Stimulated activated CD4-positive, alpha-beta T cell treated with anti-CD3 and anti-CD28 coated beads, Interleukin-4, amount 100 ng/mL, for 24 hours (primary cell): Measurements from ENCODE around the gene DHRS9.
"Not testable (repeated sequence)": the region's sequence is repeated elsewhere in the genome, so short reads cannot be mapped to it uniquely, and the experiment has no call there.

Experiments
- DNase-seq: peaks from one replicate; pipeline ENCODE4 v3.0.0-alpha.2; 2020

DHRS9 gene

GRCh38 chr2:169095621-169096105 lies 26.3 kb downstream of the DHRS9 start:
- DNase-seq = no peak

DNA sequence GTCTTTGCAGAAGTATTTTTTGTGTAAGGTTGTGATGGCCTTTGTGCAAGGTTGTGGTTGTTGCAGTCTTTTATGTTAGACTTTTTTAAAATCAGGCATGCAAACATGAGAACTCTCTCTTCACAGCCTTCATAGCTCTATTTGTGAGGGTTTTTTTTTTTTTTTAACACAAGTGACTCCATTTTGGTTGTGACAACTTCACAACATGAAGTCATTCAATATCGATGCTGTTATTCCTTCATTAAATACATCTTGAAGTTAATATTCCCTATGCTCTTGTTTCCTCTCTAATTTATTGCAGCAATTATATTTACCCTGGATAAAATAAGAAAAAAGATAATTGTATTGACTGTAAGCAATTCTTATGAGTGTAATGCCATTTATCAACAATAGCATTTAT lies 35.5 kb downstream of the DHRS9 start:
- DNase-seq = no peak

DNA sequence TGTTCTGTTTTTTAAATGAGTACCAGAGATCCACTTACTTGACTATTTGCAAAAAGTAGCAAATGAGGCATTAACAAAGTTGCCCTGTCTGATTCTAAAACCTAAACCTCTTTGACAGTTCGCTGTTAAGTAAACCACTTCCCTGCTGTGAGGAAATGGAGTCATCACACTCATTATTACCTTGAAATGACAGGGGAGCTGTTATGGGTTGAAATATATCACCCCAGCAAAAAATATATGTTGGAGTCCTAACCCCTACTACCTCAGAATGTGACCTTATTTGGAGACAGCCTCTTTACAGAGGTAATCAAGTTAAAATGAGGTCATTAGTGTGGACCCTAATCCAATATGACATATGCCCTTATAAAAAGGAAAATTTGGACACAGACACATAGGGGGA lies 36.1 kb downstream of the DHRS9 start:
- DNase-seq = no peak

- no peak for DNase-seq
These were observed 36.8 kb downstream of the DHRS9 start for GRCh38 chr2:169106134-169106533.

- no peak for DNase-seq
These were observed 37.5 kb downstream of the DHRS9 start for GRCh38 chr2:169106563-169107545.

- no peak for DNase-seq
These were observed 38.3 kb downstream of the DHRS9 start for GRCh38 chr2:169107645-169108044.

- DNase-seq = no peak
These were observed 38.9 kb downstream of the DHRS9 start for GRCh38 chr2:169108099-169108884.

DNA sequence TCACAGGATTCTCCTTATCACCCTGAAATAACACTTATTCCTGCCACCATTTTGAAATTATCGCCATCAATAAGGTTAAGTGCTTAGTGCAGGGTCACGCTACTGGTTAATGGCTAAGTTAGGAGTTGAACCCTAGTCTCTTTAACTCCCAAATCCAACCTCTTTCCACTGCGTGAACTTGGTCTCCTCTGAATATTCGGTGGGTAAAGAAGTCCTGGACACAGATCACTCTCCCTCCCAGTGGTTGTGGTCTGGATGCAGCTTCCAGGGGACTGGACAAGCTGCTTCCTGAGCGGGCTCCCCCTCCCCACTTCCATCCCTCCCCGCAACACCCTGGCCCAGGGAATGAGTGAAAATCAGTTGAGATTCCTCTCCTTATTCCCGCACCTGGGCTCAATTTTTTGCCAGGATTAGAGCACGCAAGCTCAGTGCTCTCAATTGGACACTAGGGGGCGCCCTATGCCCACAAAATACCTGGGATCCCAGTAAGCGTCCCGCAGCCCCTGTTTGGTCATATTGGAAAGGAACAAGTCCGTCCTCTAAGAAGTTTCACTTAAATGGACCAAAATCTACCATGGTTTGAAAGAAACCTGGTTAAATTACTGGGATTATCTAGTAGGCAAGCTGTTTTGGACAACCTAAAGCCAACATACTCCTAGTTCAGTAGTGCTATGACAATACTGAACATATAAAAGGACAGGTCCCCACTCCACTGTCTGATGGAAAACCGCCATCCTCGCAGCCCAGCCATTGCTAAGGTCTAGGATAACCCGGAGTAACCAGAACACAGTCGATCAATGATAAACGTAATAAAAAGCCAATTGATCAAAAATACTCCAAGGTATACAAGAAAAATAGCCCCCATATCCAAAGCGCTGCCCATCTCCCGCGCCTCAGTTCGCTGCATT lies 40.4 kb downstream of the DHRS9 start:
- peak; percentile 81 for DNase-seq

DNA sequence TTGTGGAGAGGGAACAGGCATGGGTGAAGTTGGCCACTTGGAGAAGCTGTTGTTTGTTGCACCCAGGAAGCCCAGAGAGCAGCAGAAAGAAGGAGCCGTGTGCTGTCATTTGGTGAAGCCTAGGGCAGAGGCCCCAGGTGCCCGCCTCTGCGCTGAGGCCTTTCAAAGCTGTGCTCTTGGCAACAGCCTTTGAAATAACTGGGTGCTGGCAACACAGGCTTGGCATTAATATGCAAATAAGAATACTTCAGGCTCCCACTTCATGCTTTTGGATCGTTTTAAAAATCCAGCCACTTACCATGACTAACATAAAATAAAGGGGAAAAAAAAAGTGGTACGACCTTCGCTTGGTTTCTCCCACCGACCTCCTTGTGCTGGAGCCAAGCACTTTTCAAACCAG lies 41.1 kb downstream of the DHRS9 start:
- no peak for DNase-seq

DNA sequence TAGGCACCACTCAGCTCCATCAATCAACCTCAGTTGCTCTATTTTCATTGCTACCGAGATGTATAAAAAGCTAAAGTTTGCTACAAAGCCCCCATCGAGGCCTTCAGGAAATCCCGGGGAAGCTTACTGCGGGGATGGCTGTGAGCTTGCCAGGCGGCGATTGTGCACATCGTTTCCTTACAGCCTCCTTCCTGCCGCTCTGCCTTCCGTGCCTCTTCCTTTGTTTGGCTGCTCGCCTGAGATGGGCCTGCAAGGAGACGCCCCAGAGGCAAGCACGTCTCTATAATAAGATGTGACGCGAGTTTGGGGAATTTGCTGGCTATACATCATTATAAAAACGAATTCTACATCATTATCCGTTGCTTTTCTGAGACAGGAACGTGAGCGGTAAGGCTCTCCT lies 41.6 kb downstream of the DHRS9 start:
- no peak for DNase-seq

- DNase-seq = no peak
These were observed 43.5 kb downstream of the DHRS9 start for GRCh38 chr2:169112841-169113240.

DNA sequence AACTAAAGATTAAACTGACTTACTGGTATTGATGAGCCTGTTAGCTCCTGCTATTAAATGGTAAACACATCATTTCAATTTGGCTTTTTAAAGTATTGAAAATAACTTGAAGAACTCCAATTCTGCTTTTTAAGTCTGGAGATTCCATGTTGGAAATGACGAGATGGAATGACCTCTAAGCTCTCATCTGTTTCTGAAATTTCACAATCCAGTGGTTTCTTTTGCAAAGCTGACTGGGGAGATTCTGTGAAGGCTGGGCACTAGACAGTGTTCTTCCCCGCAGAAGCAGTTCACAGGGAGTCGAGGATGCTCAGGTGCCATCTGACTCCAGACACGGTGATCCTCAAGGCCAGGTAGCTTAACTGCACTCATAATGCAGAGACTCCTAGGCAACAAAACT lies 44.7 kb downstream of the DHRS9 start:
- no peak for DNase-seq

DNA sequence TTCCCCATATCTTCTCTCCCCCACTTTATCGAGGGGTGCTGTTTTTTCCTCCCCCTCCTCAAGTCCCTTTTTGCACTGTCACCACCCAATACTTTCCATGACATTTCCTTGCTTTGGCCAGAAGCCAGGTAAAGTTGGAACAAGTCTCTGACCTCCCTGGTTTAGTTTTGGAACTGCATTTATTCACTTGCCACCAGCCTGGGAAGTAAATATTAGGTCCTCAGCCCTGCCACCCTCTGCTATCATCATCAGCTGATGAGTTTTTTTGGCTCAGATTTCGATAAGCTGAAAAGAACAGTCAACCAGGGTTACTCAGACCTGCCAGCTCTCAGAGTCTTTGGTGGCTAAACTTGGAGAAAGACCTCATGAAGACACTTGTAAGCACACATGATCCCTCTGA lies 47.0 kb downstream of the DHRS9 start:
- DNase-seq = no peak

GRCh38 chr2:169116993-169117392 lies 47.6 kb downstream of the DHRS9 start:
- no peak for DNase-seq

- DNase-seq = no peak
These were observed 48.7 kb downstream of the DHRS9 start for GRCh38 chr2:169118060-169118459.

DNA sequence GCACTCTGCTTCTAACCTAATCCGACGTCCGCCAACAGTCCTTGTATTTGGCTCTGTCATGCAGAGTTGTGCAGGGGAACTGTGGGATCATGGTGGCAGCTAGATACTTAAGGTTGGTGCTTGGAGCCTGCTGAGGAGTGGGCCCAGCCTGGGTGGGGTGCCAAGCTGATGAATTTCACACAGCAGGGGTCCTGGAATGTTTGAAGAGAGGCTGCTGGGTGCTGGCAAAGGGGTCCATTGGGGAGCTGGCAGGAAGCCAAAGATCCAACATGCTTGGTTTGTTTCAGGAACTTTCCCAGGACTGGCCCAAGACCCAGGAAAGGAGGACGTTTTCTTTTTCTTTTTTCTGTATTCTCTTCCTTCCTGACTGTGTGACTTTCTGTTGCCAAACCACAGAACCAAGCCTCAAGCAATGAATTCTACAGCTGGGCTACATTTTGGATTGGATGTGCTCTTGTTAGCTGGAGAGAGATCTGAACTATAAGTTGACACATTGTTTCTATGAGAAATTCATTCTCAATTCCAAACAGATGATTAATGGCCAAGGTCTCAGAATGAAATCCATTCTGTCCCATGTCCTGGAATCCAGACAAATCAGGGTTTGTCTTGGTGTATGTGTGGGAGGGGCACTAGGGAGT lies 49.9 kb downstream of the DHRS9 start:
- no peak for DNase-seq

GRCh38 chr2:169119851-169120250 lies 50.5 kb downstream of the DHRS9 start:
- no peak for DNase-seq

DNA sequence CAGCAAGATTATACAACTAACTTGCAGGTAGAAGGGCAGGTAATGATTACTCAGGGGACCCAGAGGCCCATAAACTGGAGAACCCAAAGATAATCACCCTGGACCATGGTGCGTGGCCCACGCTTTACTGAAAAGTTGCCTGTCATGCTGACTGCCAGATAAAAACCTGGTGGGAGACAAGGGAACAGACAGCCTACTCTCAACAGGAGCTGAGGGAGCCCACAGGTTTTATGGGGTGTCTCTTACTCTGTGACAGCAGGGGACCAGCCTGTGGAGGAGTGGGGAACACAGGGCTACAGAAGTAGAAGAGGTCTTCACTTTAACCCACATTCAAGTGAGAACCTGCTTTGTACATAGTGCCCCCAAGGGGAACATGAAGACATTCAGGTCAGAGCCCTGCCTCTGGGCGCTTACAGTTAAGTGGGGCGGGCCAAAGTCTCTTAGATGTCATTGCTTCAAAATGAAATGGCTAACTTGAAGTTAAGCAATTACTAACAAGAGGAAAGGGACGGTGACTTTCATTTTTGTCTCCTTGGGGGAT lies 60.4 kb downstream of the DHRS9 start:
- DNase-seq = no peak

- no peak for DNase-seq
These were observed 62.5 kb downstream of the DHRS9 start for GRCh38 chr2:169131587-169132512.

GRCh38 chr2:169134272-169134671 lies 64.9 kb downstream of the DHRS9 start:
- DNase-seq = not testable (repeated sequence)

DNA sequence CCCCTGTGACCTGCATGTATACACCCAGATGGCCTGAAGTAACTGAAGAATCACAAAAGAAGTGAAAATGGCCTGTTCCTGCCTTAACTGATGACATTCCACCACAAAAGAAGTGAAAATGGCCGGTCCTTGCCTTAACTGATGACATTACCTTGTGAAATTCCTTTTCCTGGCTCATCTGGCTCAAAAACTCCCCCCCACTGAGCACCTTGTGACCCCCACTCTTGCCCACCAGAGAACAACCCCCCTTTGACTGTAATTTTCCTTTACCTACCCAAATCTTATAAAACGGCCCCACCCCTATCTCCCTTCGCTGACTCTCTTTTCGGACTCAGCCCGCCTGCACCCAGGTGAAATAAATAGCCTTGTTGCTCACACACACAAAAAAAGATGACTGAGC lies 67.1 kb downstream of the DHRS9 start:
- DNase-seq = not testable (repeated sequence)
